HG03139 (cell line): ENCODE data around the gene PPM1B.
"Not testable (repeated sequence)": the region's sequence is repeated elsewhere in the genome, so short reads cannot be mapped to it uniquely, and the experiment has no call there.

ENCODE experiments used
- ATAC-seq: cut with Tn5 transposase; IDR thresholded peaks from one replicate; pipeline ENCODE4 v1.9.1; 2021; ENCODE audit not compliant: unreplicated experiment

PPM1B gene

DNA sequence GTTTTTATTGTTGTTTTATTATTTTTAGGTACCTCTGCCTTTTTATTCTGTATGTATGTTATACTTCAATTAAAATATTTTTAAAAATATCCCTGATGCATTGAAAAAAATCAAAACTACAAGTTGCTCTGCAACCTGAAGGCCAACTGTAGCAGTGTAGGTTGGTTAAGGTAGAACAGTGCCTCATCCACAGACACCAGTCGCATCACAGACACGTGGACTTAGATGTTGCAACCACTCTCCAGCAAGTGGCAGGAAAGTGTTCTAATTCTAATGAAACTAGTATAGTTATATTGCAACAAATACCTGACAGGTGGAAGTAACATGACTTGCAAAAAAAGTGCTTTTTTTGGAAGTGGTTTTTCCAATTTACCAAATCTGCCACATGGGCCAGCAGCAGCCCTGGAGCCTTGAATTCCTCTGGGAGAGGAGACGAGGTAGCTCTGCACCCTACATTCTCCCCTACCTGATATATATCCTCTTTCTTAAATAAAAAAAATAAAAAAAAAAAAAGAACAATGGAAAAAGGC is 78.2 kb downstream of the PPM1B start:
- no peak for ATAC-seq

DNA sequence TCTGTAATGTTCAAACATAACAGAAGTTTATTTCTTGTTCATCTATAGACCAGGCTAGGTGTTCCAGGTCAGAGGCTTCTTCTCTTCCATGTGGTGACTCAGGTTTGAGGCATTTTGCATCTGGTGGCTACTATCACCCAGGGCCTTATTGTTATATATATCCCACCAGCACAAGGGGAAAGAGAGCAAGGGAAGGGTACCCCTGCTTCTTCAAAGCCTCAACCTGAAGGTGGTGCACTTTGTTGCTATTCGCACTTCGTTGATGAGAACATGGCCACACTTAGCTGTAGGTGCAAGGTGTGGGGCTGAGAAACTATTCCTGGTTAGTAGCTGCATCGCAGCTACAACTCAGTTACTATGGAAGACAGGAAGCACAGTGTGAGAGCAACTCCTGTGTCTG is 79.2 kb downstream of the PPM1B start:
- ATAC-seq: no peak

DNA sequence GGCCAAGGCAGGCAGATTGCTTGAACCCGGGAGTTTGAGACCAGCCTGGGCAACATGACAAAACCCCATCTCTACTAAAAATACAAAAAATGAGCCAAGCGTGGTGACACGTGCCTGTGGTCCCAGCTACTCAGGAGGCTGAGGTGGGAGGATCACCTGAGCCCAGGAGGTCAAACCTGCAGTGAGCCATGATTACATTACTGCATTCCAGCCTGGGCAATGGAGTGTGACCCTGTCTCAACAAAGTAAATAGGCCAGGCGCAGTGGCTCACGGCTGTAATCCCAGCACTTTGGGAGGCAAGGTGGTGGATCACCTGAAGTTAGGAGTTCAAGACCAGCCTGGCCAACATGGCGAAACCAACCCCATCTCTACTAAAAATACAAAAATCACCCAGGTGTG is 80.6 kb downstream of the PPM1B start:
- ATAC-seq: not testable (repeated sequence)

DNA sequence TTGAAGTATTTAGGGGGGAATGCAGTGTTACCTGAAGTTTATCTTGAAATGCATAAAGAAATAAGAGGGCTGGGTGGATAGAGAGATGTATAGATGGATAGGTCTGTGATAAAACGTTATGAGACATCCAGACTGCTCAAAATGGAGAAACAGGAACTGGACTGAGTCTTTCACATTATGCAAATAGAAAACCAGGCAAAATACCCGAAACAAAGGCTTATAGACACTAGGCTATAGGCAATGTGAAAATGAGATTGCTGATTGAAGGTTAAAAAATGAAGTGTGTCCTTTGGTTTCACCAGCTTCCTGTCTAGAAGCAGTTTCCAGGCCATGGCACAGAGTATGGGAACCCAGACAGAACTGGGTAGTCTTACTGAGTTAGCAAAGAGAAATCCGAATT is 81.7 kb downstream of the PPM1B start:
- ATAC-seq: no peak

DNA sequence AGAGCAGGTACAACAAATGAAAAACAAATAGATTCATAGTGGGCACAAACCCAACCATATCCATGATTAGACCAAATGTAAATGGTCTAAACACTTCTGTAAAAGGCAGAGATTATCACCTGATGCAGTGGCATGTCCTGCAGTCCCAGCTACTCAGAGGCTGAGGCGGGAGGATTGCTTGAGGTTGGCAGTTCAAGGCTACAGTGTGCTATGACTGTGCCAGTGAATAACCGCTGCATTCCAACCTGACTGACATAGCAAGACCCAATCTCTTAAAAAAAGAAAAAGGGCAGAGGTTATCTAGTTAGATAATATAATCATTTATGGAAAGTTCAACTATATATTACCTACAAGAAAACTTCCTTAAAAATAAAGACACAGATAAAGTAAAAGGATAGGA is 85.3 kb downstream of the PPM1B start:
- no peak for ATAC-seq

DNA sequence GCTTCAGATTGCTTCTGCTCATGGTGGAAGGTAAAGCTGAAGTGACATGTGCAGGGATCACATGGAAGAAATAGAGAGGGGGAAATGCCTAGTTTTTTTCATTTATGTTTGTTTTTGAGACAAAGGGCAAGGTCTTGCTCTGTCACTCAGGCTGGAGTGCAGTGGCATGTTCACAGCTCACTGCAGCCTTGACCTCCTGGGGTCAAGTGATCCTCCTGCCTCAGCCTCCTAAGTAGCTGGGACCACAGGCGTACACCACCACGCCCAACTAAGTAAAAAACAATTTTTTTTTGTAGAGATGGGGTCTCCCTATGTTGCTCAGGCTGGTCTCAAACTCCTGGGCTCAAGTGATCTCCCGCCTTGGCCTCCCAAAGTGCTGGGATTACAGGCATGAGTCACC is 87.0 kb downstream of the PPM1B start:
- ATAC-seq: not testable (repeated sequence)

DNA sequence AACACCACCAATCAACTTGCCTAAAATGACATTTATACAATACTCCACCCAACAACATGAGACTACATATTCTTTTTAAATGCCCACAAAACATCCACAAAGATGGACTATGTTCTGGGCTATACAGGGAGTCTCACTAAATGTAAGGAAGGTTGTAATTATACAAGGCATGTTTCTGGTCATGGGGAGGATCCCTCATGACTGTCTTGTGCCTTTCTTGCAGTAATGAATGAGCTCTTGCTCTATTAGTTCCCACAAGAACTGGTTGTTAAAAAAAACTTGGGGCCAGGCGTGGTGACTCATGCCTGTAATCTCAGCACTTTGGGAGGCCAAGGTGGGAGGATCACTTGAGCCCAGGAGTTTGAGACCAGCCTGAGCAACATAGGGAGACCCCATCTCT is 89.1 kb downstream of the PPM1B start:
- ATAC-seq: not testable (repeated sequence)

DNA sequence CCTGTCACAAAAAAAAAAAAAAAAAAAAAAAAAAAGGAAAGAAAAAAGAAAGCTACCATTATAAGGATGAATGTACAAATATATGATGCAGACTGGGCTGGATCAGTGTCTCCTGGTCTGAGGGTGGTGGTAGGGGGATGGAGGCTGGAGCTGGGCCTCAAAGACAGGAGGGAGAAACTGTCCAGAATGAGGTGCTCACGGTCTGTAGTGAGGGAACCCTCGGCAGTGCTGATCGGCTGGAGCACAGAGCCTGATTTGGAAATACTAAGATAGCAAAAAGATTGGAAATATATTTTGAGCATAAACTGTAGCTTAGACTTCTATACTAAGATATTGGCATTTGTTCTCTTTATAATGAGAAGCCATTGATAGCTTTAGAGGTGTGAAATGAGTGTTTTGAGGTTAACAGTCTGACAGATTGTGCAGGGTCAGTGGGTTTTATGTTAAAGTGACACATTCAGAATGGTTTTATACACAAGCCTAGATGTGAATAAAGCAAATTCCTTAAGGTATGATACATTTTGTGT is 98.7 kb downstream of the PPM1B start:
- no peak for ATAC-seq

DNA sequence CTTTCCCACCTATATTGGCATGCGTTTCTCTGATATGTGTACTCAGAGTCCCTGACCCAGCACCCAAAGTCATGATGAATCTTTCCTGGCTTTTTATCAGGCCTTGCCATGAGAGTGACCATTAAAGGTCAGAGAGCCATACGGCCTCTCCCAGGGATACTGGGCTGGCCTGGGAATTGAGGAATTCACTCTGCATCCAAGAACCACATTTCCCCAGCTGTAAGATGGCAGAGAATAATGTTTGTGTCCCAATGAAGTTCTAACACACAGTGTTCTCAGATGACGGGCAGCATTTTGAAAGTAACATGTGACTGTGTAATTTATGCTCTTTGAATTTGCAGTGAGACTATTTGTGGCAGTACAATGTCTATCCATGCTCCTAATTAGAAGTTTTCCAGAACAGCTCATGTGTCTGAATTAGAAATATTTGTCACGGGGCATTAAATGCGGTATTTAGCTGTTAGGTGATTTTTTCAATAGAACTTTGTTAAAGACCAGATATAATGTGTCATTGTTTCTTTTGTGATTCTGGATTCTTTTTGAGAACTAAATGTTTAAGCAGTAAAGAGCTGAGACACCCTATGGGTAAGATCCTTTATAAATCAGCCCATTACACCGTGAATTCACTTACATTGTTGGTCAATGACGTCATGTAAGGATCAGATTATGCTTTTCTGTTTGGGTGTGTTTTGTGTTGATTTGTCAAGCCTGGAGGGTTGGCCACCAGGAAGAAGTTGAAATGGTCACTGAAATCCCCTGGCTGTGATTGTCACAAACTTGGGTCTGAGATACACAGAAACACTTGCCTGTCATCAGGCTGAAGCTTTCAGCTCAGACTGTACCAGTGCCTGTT is 99.3 kb downstream of the PPM1B start:
- ATAC-seq: no peak

DNA sequence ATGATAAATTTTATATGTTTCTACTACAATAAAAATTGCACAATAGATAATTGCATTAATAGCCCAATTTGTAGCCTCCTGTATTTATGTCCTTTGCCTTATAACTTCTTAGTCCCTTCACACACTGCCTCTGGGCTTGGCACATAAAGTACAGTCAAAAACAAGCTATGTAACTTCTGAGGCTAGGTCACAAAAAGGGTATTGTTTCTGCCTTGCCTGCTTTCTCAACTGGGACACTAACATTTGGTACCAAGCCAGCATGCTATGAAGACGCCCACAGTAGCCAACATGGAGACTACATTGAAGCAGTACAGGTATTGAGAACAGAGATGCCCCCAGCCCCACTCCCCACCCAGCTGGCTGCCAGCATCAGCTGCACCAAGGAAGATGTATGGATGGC is 101.2 kb downstream of the PPM1B start:
- no peak for ATAC-seq

DNA sequence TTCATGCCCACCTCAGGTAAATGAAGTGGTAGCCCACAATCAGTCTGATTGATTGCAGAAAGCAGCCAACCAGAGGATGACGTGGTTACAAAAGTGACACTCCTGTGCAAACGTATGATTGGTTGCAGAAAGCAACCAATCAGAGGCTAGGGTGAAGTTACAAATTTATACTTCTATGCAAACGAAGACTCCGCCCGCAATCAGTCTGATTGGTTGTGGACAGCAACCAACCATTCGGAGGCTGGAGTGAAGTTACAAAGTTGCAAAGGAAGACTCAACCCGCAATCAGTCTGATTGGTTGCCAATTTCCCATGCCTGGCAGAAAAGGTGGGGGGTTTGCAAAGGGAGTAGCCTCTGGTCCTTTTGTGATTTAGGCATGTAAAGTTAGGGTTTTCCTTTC is 102.6 kb downstream of the PPM1B start:
- ATAC-seq: no peak

DNA sequence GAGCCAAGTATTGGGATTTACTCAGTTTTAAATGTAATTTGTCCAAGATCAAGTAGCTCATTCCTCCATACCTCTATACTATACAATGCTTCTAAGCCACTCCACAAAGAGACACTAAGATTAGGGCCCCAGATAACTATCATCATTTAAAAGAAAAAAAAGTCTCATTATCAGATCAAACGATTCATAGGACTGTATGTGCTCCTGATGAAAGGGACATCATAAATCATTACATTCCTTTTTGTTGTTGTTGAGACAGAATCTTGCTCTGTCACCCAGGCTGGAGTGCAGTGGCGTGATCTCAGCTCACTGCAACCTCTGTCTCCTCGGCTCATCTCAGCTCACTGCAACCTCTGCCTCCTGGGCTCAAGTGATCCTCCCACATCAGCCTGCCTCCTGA is 104.4 kb downstream of the PPM1B start:
- no peak for ATAC-seq

DNA sequence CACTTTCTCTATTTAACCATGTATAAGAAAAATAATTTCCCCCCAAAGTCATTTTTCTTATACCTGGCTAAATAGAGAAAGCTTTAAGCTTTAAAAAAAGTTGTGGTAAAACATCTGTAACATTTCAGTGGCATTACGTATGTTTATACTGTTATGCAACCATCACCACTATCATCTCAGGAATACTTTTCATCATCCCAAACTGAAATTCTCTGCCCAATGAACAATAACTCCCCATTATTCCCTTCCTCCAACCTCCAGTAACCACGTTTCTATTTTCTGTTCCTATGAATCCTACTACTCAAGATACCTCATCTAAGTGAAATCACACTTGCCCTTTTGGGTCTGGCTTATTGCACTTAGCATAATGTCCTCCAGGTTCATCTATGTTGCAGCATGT is 104.9 kb downstream of the PPM1B start:
- ATAC-seq: no peak

DNA sequence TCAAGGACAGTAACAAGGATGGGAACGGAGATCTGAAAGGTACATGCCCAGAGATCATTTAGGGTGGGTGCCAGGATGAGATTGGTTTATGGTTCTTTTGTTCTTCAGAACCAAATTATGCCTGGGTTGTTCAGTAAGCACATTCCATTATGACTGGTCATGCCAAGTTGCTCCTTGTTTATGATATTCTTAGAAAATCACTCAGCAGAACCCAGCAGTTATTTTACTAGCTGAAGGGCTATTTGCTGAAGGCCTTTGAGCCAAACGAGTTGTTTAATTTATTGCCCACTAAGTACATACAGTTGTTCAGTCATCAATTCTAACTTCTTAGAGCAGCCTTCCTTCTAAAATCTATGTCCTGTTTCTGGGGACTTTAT is 107.2 kb downstream of the PPM1B start:
- ATAC-seq: no peak

DNA sequence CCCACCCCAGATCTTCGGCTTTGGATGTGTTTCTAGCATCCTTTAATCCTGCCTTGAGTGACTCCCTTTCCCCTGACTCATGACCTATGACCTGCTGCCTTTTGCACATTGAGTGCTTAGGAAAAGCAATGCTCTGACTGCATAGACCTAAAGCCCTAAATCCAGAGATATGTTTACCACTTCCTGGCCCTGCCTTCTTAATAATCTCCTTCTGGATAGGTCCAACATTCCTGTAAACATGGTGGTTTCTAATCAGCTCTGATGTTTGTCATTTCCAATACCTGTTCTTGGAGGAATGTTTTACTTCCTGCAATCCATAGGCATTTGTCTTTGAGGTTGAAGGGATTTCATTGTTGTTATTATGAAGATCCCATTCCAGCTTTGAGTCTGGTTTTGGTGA is 108.9 kb downstream of the PPM1B start:
- ATAC-seq: no peak

DNA sequence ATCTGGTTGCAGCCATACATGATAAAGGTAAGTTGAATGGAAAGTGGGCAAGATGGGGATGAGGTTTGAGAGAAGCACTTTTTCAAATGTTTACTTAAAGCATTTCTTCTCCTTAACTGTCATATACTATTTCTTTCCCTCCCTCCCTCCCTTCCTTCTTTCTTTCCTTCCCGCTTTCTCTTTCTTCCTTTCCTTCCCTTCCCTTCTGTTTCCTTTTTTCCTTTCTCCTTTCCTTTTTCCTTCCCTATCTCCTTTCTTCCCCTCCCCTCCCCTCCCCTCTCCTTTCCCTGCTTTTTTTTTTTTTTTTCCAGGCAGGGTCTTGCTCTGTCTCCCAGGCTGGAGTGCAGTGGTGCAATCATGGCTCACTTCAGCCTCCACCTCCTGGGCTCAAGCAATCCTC is 112.2 kb downstream of the PPM1B start:
- no peak for ATAC-seq
